Panc1 (cell line): Measurements from ENCODE around the gene SH3D21. TPM values are rescaled to one million over a fixed set of nuclear protein-coding genes. Genes with fewer than 3 reads are reported as not detected.

Experiments
- ATAC-seq: fragments of 200-7000 bp; cut with Tn5 transposase; 2 replicates; pipeline ENCODE4 v1.9.1; 2020; ENCODE audit warnings: mild to moderate bottlenecking, moderate library complexity
- BruUV-seq: library from RNA; stranded (reverse); fragments of 400-500 nt; replicated peaks from 2 replicates; lab custom pipeline; 2021; lab: Mats Ljungman, UMichigan
- CTCF ChIA-PET: fragments of 300-600 bp; sonication (Branson Sonifier 250); formaldehyde crosslinking; loops from one replicate; lab custom pipeline; 2022; ENCODE audit warnings: antibody characterized with exemption; lab: Charles Lee
- POLR2A ChIA-PET: fragments of 300-600 bp; sonication (Branson Sonifier 250); formaldehyde crosslinking; loops from one replicate; lab custom pipeline; 2022; ENCODE audit warnings: antibody characterized with exemption; lab: Charles Lee
- DNase-seq: peaks from one replicate; pipeline ENCODE4 v3.0.0-alpha.2; 2010; ENCODE audit warnings: low read depth, low spot score
- H3K27ac ChIP-seq: 2 replicates; pipeline ENCODE4 v1.5.1; 2011; ENCODE audit warnings: mild to moderate bottlenecking, low read length, inconsistent platforms
- H3K27me3 ChIP-seq: fragments of 200-500 bp; sonication (Bioruptor generic); 2 replicates; pipeline ENCODE4 v1.6.0; 2014; ENCODE audit warnings: low read length, inconsistent platforms; ENCODE audit not compliant: control insufficient read depth, insufficient read depth
- H3K36me3 ChIP-seq: fragments of 200-500 bp; sonication (Bioruptor generic); 2 replicates; pipeline ENCODE4 v1.5.1; 2014; ENCODE audit warnings: inconsistent platforms, mild to moderate bottlenecking, low read length, moderate library complexity; ENCODE audit not compliant: control insufficient read depth, insufficient read depth
- H3K4me1 ChIP-seq: 2 replicates; pipeline ENCODE4 v1.5.1; 2011; ENCODE audit warnings: inconsistent platforms, mild to moderate bottlenecking, low read length, moderate library complexity; ENCODE audit not compliant: control insufficient read depth, insufficient read depth
- H3K4me3 ChIP-seq, 2 experiments: 2 replicates each; pipeline ENCODE4 v1.5.1; 2011 to 2012; ENCODE audit warnings: low read depth in 2 of 2, low read length in 2 of 2, mild to moderate bottlenecking in 2 of 2, inconsistent platforms in 1 of 2, moderate library complexity in 1 of 2
- H3K9me3 ChIP-seq: fragments of 200-500 bp; sonication (Bioruptor generic); 2 replicates; pipeline ENCODE4 v1.5.1; 2014; ENCODE audit warnings: low read depth, mild to moderate bottlenecking, inconsistent platforms, low read length, moderate library complexity; ENCODE audit not compliant: control insufficient read depth, insufficient read depth
- CTCF ChIP-seq: fragments of 450-650 bp; IDR thresholded peaks from 2 replicates; pipeline ENCODE4 v1.5.1; 2017; ENCODE audit warnings: mild to moderate bottlenecking
- POLR2AphosphoS5 ChIP-seq: IDR thresholded peaks from 2 replicates; pipeline ENCODE4 v1.6.1; 2012; ENCODE audit warnings: mild to moderate bottlenecking, low read depth, low read length, moderate library complexity
- REST ChIP-seq, 2 experiments: IDR thresholded peaks; 2 replicates each; pipeline ENCODE4 v1.6.1; 2011 to 2012; ENCODE audit warnings: low read depth in 2 of 2, control low read depth in 1 of 2, low read length in 1 of 2, mild to moderate bottlenecking in 1 of 2, moderate library complexity in 1 of 2; ENCODE audit not compliant: insufficient read depth in 1 of 2
- SIN3A ChIP-seq: IDR thresholded peaks from 2 replicates; pipeline ENCODE4 v1.6.1; 2012; ENCODE audit warnings: low read depth, mild to moderate bottlenecking, low read length, moderate library complexity, borderline replicate concordance; ENCODE audit not compliant: insufficient read depth
- TCF7L2 ChIP-seq: IDR thresholded peaks from 2 replicates; pipeline ENCODE4 v1.6.1; 2011; ENCODE audit warnings: mild to moderate bottlenecking, low read depth, low read length, inconsistent platforms
- in situ Hi-C: cut with HindIII; loops from 2 replicates; pipeline ENCODE4 v1.10.0; 2016; ENCODE audit warnings: low sequenced_read_pairs, low pct_unique_long_range_greater_than_20kb
- intact Hi-C: fragments of 100-400 bp; cut with micrococcal nuclease; formaldehyde crosslinking; loops from one replicate; pipeline ENCODE4 v1.10.0; 2022; ENCODE audit not compliant: unreplicated experiment
- total RNA-seq: library from RNA; stranded (reverse); gene quantifications from one replicate; pipeline ENCODE4 v1.2.1, GENCODE V29; 2021; ENCODE audit not compliant: unreplicated experiment

SH3D21 gene
- total RNA-seq, 1 experiment from 2014 or later, result 18.9 TPM

GRCh38 chr1:36306902-36307456, 811 bp downstream of the SH3D21 start:
- BruUV-seq, result no TSS peak
- peak; percentile 97 for ATAC-seq
- H3K4me3 ChIP-seq, result peak overlapping the region; percentile 65 to 85
- no peaks in the 10 kb centered on the region for H3K27me3 ChIP-seq
- peaks cover 11% of the 10 kb centered on the region for H3K36me3 ChIP-seq
- no peaks in the 10 kb centered on the region for H3K9me3 ChIP-seq
- peaks cover 15% of the 10 kb centered on the region for H3K4me1 ChIP-seq
- H3K27ac ChIP-seq, result peak overlapping the region; percentile 88
- CTCF ChIA-PET, result no interaction called here
- TF ChIP-seq POLR2AphosphoS5 (peak; percentile 79), CTCF (no peak), SIN3A (0 out of 2 replicates have a peak, but pooled peaks have one; percentile 70), REST (IDR thresholded peaks at IDR 0.05; ENCODE audit: insufficient read depth in 1 of 2, low read depth in 2 of 2, low read length in 1 of 2) (no peak), TCF7L2 (no peak)
- POLR2A ChIA-PET, result interaction anchor here (1.0 kb wide), 1 partner anchor 158 kb away, joined by 5 read pairs; the partner anchor contains the start of gene TRAPPC3
- intact Hi-C loops (no loop called here), in situ Hi-C loops (no loop called here)
- peak; percentile 50 for DNase-seq

- BruUV-seq, result no TSS peak
- peaks cover 15% of the 10 kb centered on the region for H3K4me1 ChIP-seq
- ATAC-seq (no peak), DNase-seq (no peak)
- POLR2A ChIA-PET, result no interaction called here
- no peaks in the 10 kb centered on the region for H3K27me3 ChIP-seq
- CTCF ChIA-PET, result no interaction called here
- in situ Hi-C loops, result no loop called here
- peak overlapping the region; percentile 65 to 85 for H3K4me3 ChIP-seq
- intact Hi-C loops, result no loop called here
- no peaks in the 10 kb centered on the region for H3K9me3 ChIP-seq
- peaks cover 9% of the 10 kb centered on the region for H3K36me3 ChIP-seq
- H3K27ac ChIP-seq, result peak overlapping the region; percentile 88
- TF ChIP-seq CTCF (no peak), TCF7L2 (no peak), REST (IDR thresholded peaks at IDR 0.05; ENCODE audit: insufficient read depth in 1 of 2, low read depth in 2 of 2, low read length in 1 of 2) (no peak), SIN3A (no peak), POLR2AphosphoS5 (no peak)
Observed at GRCh38 chr1:36307601-36308330, 1.6 kb downstream of the SH3D21 start.
